Sigmoid colon (tissue), 7 donors: ENCODE results near the gene ADAMTS17. TPM values are rescaled to one million over a fixed set of nuclear protein-coding genes. Genes with fewer than 3 reads are reported as not detected.
"Not testable (repeated sequence)": the region's sequence is repeated elsewhere in the genome, so short reads cannot be mapped to it uniquely, and the experiment has no call there.

Source experiments
- DNase-seq: peaks from one replicate; pipeline ENCODE4 v3.0.0-alpha.2; 2019
- H3K27ac ChIP-seq, 4 donors: fragments of 200-600 bp; sonication (generic); one replicate each; pipeline ENCODE4 v1.5.1; 2016 to 2019; ENCODE audit warnings: mild to moderate bottlenecking in 1 of 4
- H3K27me3 ChIP-seq, 3 donors: fragments of 200-600 bp; sonication (generic); one replicate each; pipeline ENCODE4 v1.5.1; 2019; ENCODE audit warnings: mild to moderate bottlenecking in 1 of 3
- H3K36me3 ChIP-seq, 4 donors: fragments of 200-600 bp; sonication (generic); one replicate each; pipeline ENCODE4 v1.5.1; 2016 to 2019
- H3K4me1 ChIP-seq, 4 donors: fragments of 200-600 bp; sonication (generic); one replicate each; pipeline ENCODE4 v1.5.1; 2017 to 2019
- H3K4me3 ChIP-seq, 4 donors: fragments of 200-600 bp; sonication (generic); one replicate each; pipeline ENCODE4 v1.5.1; 2017 to 2019; ENCODE audit warnings: mild to moderate bottlenecking in 2 of 4, moderate library complexity in 1 of 4
- H3K9me3 ChIP-seq, 4 donors: fragments of 200-600 bp in 3 of 4; sonication (generic) in 3 of 4; one replicate each; pipeline versions ENCODE4 v1.5.1 to v1.6.1; 2013 to 2019
- EP300 ChIP-seq, 4 donors: sonication (generic); formaldehyde crosslinking; IDR thresholded peaks; one replicate each; pipeline ENCODE4 v1.6.1; 2017; ENCODE audit warnings: antibody characterized with exemption in 4 of 4
- POLR2A ChIP-seq, 2 donors: fragments of 450-650 bp; IDR thresholded peaks; one replicate each; pipeline ENCODE4 v1.6.1; 2016; ENCODE audit warnings: antibody characterized with exemption in 2 of 2, mild to moderate bottlenecking in 2 of 2, moderate library complexity in 2 of 2
- POLR2AphosphoS5 ChIP-seq, 4 donors: sonication (generic); formaldehyde crosslinking; IDR thresholded peaks; one replicate each; pipeline ENCODE4 v1.6.1; 2017; ENCODE audit warnings: antibody characterized with exemption in 4 of 4
- WGBS, 2 donors: extraction: QIAGEN DNeasy Blood & Tissue Kit; methylation state at CpG; one replicate each; pipeline ENCODE4 v1.1.7; 2013; 5-methylcytosine and 5-hydroxymethylcytosine counted together
- intact Hi-C: fragments of 100-400 bp; cut with DNase I; formaldehyde crosslinking; loops from one replicate; pipeline ENCODE4 v1.15.1; 2023
- polyA plus RNA-seq, 3 donors: library from polyadenylated mRNA; stranded (reverse); fragments of 200-250 nt; gene quantifications; one replicate each; pipeline ENCODE4 v1.2.3, GENCODE V29; 2013
- total RNA-seq, 4 donors: library from RNA; depleted of rRNA; stranded (reverse); fragments of >200 nt; gene quantifications; one replicate each; pipeline ENCODE4 v1.1.0, GENCODE V29; 2016
- TF ChIP-seq, protein P1 (sequence below), 4 experiments: fragments of 450-650 bp in 3 of 4; fragments of 200-600 bp in 1 of 4; IDR thresholded peaks; one replicate each; pipeline ENCODE4 v1.5.1; 2016 to 2019; ENCODE audit warnings: antibody characterized with exemption in 4 of 4, mild to moderate bottlenecking in 3 of 4, moderate library complexity in 2 of 4
- donor health status: healthy with polysubstance abuse.
- donor health status: Bipolar disorder and iron deficiency.
- donor health status: healthy.

ADAMTS17 gene
- total and polyA plus RNA-seq, 7 donors: 0.46 to 3.6 (median 1.2) TPM

DNA sequence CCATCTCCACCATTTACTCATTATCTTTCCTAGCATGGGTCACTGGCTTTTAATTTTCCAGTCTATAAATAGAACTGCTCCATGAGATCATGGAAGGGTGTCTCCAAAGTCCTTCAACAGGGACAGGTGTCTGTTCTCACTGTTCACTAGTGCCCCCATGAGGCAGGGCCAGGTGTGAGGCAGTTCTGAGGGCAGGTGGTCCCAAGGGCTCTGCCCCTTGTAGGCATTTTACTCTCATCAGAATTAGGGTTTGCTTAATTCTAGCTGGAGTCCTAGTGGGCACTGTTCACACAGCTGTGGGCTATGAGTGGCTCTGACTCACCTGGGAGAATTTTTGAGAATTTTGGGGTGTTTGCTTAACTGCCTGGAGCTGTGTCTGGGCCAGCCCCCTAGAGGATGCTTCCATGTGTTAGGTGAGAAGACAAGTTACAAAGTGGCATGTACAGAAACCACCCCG lies 360.6 kb downstream of the ADAMTS17 start:
- Histone ChIP-seq H3K27me3 (no peaks in the 10 kb centered on the region), H3K9me3 (no peaks in the 10 kb centered on the region), H3K4me1 (peaks cover 0 to 3% (median 0%) of the 10 kb centered on the region in 4 donors), H3K27ac (no peak overlapping the region), H3K36me3 (no peaks in the 10 kb centered on the region), H3K4me3 (no peak overlapping the region)
- no peak for DNase-seq
- intact Hi-C loops: no loop called here
- TF ChIP-seq POLR2A (IDR thresholded peaks at IDR 0.05) (no peak), EP300 (IDR thresholded peaks at IDR 0.05) (no peak)
- TF ChIP-seq, protein P1, sequence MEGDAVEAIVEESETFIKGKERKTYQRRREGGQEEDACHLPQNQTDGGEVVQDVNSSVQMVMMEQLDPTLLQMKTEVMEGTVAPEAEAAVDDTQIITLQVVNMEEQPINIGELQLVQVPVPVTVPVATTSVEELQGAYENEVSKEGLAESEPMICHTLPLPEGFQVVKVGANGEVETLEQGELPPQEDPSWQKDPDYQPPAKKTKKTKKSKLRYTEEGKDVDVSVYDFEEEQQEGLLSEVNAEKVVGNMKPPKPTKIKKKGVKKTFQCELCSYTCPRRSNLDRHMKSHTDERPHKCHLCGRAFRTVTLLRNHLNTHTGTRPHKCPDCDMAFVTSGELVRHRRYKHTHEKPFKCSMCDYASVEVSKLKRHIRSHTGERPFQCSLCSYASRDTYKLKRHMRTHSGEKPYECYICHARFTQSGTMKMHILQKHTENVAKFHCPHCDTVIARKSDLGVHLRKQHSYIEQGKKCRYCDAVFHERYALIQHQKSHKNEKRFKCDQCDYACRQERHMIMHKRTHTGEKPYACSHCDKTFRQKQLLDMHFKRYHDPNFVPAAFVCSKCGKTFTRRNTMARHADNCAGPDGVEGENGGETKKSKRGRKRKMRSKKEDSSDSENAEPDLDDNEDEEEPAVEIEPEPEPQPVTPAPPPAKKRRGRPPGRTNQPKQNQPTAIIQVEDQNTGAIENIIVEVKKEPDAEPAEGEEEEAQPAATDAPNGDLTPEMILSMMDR (IDR thresholded peaks at IDR 0.05): no peak
- WGBS, 2 donors: 75 to 78% methylated on average over 1 of the region's 1 CpG

DNA sequence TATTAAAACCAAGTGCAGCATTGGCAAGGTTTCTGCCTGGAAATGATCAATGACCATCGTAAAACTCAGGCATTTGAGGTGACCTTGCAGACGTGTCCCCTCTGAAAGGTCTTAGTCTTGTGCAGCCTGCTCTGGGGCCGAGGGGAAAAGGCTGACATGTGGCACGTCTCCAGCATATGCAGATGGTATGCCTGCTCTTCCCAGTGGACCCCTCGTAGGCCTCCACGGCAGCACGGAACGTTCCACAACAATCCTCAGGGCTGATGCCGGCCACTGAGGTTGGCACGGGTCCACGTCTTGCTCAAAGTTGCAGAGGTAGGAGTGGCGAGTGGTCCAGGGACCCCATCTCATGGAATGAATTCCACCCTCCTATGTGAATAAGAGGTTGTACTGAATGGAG lies 361.0 kb downstream of the ADAMTS17 start:
- H3K27me3 ChIP-seq: no peaks in the 10 kb centered on the region
- no peak overlapping the region for H3K4me3 ChIP-seq
- intact Hi-C loops: no loop called here

GRCh38 chr15:99979886-99980285 lies 361.9 kb downstream of the ADAMTS17 start:
- H3K4me1 ChIP-seq, H3K4me3 ChIP-seq, H3K36me3 ChIP-seq, DNase-seq, H3K9me3 ChIP-seq, H3K27ac ChIP-seq, H3K27me3 ChIP-seq, intact Hi-C loops: not testable (repeated sequence)
- 85 to 91% methylated on average over 5 of the region's 5 CpGs for WGBS, 2 donors

More for the DNA sequence above, 361.0 kb downstream of the ADAMTS17 start:
- Histone ChIP-seq H3K9me3 (no peaks in the 10 kb centered on the region), H3K27ac (no peak overlapping the region), H3K4me1 (peaks cover 0 to 3% (median 0%) of the 10 kb centered on the region in 4 donors), H3K36me3 (no peaks in the 10 kb centered on the region)
- WGBS, 2 donors: 74 to 85% methylated on average over 12 of the region's 12 CpGs
- TF ChIP-seq POLR2A (IDR thresholded peaks at IDR 0.05) (no peak), POLR2AphosphoS5 (IDR thresholded peaks at IDR 0.05) (no peak), EP300 (IDR thresholded peaks at IDR 0.05) (no peak)
- TF ChIP-seq, protein P1 (IDR thresholded peaks at IDR 0.05): no peak
- no peak for DNase-seq

GRCh38 chr15:99979371-99979770 lies 362.4 kb downstream of the ADAMTS17 start:
- Histone ChIP-seq H3K36me3 (no peaks in the 10 kb centered on the region), H3K27ac (no peak overlapping the region), H3K9me3 (no peaks in the 10 kb centered on the region), H3K4me3 (no peak overlapping the region), H3K4me1 (peaks cover 0 to 3% (median 0%) of the 10 kb centered on the region in 4 donors), H3K27me3 (no peaks in the 10 kb centered on the region)
- WGBS, 2 donors: 95 to 97% methylated on average over 15 of the region's 15 CpGs
- intact Hi-C loops: no loop called here
- TF ChIP-seq POLR2A (IDR thresholded peaks at IDR 0.05) (no peak), EP300 (IDR thresholded peaks at IDR 0.05) (no peak), POLR2AphosphoS5 (IDR thresholded peaks at IDR 0.05) (no peak)
- TF ChIP-seq, protein P1 (IDR thresholded peaks at IDR 0.05): no peak
- no peak for DNase-seq

- no peak for TF ChIP-seq EP300 (IDR thresholded peaks at IDR 0.05)
- no peaks in the 10 kb centered on the region for H3K36me3 ChIP-seq
- DNase-seq: no peak
- no peaks in the 10 kb centered on the region for H3K27me3 ChIP-seq
- H3K27ac ChIP-seq: no peak overlapping the region
- 80 to 86% methylated on average over 10 of the region's 10 CpGs for WGBS, 2 donors
- H3K9me3 ChIP-seq: no peaks in the 10 kb centered on the region
- no peaks in the 10 kb centered on the region for H3K4me1 ChIP-seq
- intact Hi-C loops: no loop called here
- no peak overlapping the region for H3K4me3 ChIP-seq
These were observed 363.3 kb downstream of the ADAMTS17 start for GRCh38 chr15:99978426-99978825.

DNA sequence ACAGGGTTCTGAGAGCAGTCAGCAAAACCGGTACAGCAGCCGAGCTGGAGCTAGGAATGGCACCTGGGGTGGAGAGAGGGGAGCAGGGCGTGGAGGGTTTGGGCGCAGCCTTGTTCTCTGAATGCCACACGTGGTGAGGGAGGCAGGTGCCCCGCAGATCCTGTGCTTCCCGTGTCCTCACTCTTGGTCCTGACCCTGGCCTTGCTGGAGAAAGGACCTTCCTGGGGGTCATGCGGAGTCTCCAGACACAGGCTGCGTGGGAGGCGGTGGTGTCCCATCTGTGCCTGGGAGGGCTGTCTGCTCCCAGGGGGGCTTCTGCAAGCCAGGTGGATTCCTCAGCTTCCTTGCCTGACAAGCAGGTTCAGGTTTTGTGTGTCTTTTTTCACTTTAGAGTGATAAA lies 363.8 kb downstream of the ADAMTS17 start:
- TF ChIP-seq, protein P1 (IDR thresholded peaks at IDR 0.05): no peak
- TF ChIP-seq EP300 (IDR thresholded peaks at IDR 0.05) (no peak), POLR2AphosphoS5 (IDR thresholded peaks at IDR 0.05) (no peak), POLR2A (IDR thresholded peaks at IDR 0.05) (no peak)
- Histone ChIP-seq H3K27ac (no peak overlapping the region), H3K4me1 (no peaks in the 10 kb centered on the region), H3K27me3 (no peaks in the 10 kb centered on the region), H3K9me3 (no peaks in the 10 kb centered on the region), H3K36me3 (no peaks in the 10 kb centered on the region), H3K4me3 (no peak overlapping the region)
- WGBS, 2 donors: 84 to 91% methylated on average over 10 of the region's 10 CpGs
- no peak for DNase-seq
- intact Hi-C loops: no loop called here
